Stomach (tissue), 9 donors: Measurements from ENCODE around the gene KLHDC7B. TPM values are rescaled to one million over a fixed set of nuclear protein-coding genes. Genes with fewer than 3 reads are reported as not detected.
A peak's percentile ranks its signal among the peaks of the same experiment; 100 is the strongest.

ENCODE experiments used
- DNase-seq, 2 donors: peaks; one replicate each; pipeline versions ENCODE4 v3.0.0 to v3.0.0-alpha.2; 2013 to 2019
- H3K27ac ChIP-seq, 5 donors: fragments of 200-600 bp in 4 of 5; sonication (generic) in 4 of 5; one replicate each; pipeline ENCODE4 v1.5.1; 2013 to 2019; ENCODE audit warnings: mild to moderate bottlenecking in 1 of 5, moderate library complexity in 1 of 5
- H3K27me3 ChIP-seq, 3 donors: fragments of 200-600 bp; sonication (generic); one replicate each; pipeline ENCODE4 v1.5.1; 2017 to 2019; ENCODE audit warnings: mixed run types in 1 of 3
- H3K36me3 ChIP-seq, 4 donors: fragments of 200-600 bp; sonication (generic); 1 replicate in 3 of 4; 2 replicates in 1 of 4; pipeline ENCODE4 v1.5.1; 2016 to 2019
- H3K4me1 ChIP-seq, 4 donors: fragments of 200-600 bp; sonication (generic); one replicate each; pipeline ENCODE4 v1.5.1; 2016 to 2019
- H3K4me3 ChIP-seq, 4 donors: fragments of 200-600 bp; sonication (generic) in 3 of 4; one replicate each; pipeline ENCODE4 v1.5.1; 2016 to 2019; ENCODE audit warnings: mild to moderate bottlenecking in 1 of 4
- H3K9me3 ChIP-seq, 4 donors: fragments of 200-600 bp; sonication (generic); one replicate each; pipeline ENCODE4 v1.5.1; 2016 to 2019
- EP300 ChIP-seq: sonication (generic); formaldehyde crosslinking; IDR thresholded peaks from one replicate; pipeline ENCODE4 v1.6.1; 2017; ENCODE audit warnings: antibody characterized with exemption
- POLR2A ChIP-seq, 4 donors: fragments of 450-650 bp; IDR thresholded peaks; one replicate each; pipeline ENCODE4 v1.6.1; 2016; ENCODE audit warnings: antibody characterized with exemption in 4 of 4, control low read depth in 2 of 4, mild to moderate bottlenecking in 1 of 4, moderate library complexity in 1 of 4
- POLR2AphosphoS5 ChIP-seq, 3 donors: sonication (generic); formaldehyde crosslinking; IDR thresholded peaks; one replicate each; pipeline ENCODE4 v1.6.1; 2016; ENCODE audit warnings: antibody characterized with exemption in 3 of 3
- WGBS, 5 donors: extraction: QIAGEN DNeasy Blood & Tissue Kit in 3 of 5; methylation state at CpG; one replicate each; pipeline versions ENCODE4 v1.1.5 to v1.1.7; 2013 to 2018; 5-methylcytosine and 5-hydroxymethylcytosine counted together
- intact Hi-C: fragments of 100-400 bp; cut with DNase I; formaldehyde crosslinking; loops from one replicate; pipeline ENCODE4 v1.15.1; 2023; ENCODE audit warnings: low total_unique reads
- polyA plus RNA-seq, 3 donors: library from polyadenylated mRNA; stranded (reverse); fragments of 200-250 nt; gene quantifications; one replicate each; pipeline ENCODE4 v1.2.3, GENCODE V29; 2013
- total RNA-seq, 5 donors: library from RNA; depleted of rRNA; stranded (reverse); fragments of >200 nt; gene quantifications; one replicate each; pipeline versions ENCODE4 v1.1.0 to v1.2.3, GENCODE V29; 2014 to 2016
- TF ChIP-seq, protein P1 (sequence below), 7 experiments: fragments of 450-650 bp in 4 of 7; fragments of 200-600 bp in 3 of 7; sonication (generic) in 3 of 7; IDR thresholded peaks; one replicate each; pipeline ENCODE4 v1.5.1; 2016 to 2019; ENCODE audit warnings: antibody characterized with exemption in 7 of 7, control low read depth in 2 of 7, mild to moderate bottlenecking in 1 of 7
- donor health status: healthy with polysubstance abuse.
- donor health status: Bipolar disorder and iron deficiency.
- donor health status: healthy.

The KLHDC7B gene
- total and polyA plus RNA-seq, 8 donors = 0.25 to 0.46 TPM; not detected in 6

GRCh38 chr22:50564289-50564688 lies 18.6 kb downstream of the KLHDC7B start:
- no peaks in the 10 kb centered on the region for H3K9me3 ChIP-seq
- peak overlapping the region in 1 of 4 donors; percentile 67 for H3K4me3 ChIP-seq
- TF ChIP-seq POLR2AphosphoS5 (IDR thresholded peaks at IDR 0.05) (no peak), POLR2A (IDR thresholded peaks at IDR 0.05) (no peak), EP300 (no peak)
- TF ChIP-seq, protein P1, sequence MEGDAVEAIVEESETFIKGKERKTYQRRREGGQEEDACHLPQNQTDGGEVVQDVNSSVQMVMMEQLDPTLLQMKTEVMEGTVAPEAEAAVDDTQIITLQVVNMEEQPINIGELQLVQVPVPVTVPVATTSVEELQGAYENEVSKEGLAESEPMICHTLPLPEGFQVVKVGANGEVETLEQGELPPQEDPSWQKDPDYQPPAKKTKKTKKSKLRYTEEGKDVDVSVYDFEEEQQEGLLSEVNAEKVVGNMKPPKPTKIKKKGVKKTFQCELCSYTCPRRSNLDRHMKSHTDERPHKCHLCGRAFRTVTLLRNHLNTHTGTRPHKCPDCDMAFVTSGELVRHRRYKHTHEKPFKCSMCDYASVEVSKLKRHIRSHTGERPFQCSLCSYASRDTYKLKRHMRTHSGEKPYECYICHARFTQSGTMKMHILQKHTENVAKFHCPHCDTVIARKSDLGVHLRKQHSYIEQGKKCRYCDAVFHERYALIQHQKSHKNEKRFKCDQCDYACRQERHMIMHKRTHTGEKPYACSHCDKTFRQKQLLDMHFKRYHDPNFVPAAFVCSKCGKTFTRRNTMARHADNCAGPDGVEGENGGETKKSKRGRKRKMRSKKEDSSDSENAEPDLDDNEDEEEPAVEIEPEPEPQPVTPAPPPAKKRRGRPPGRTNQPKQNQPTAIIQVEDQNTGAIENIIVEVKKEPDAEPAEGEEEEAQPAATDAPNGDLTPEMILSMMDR (IDR thresholded peaks at IDR 0.05) = no peak
- H3K36me3 ChIP-seq = peaks cover 0 to 4% (median 0%) of the 10 kb centered on the region in 4 donors
- intact Hi-C loops = no loop called here
- WGBS, 5 donors = 84 to 92% (median 89%) methylated on average over 11 of the region's 11 CpGs
- DNase-seq = no peak
- H3K27ac ChIP-seq = peak overlapping the region in 3 of 5 donors; percentile 85 to 94 (median 86)
- no peaks in the 10 kb centered on the region for H3K27me3 ChIP-seq
- peaks cover 8 to 29% (median 22%) of the 10 kb centered on the region in 4 donors for H3K4me1 ChIP-seq

DNA sequence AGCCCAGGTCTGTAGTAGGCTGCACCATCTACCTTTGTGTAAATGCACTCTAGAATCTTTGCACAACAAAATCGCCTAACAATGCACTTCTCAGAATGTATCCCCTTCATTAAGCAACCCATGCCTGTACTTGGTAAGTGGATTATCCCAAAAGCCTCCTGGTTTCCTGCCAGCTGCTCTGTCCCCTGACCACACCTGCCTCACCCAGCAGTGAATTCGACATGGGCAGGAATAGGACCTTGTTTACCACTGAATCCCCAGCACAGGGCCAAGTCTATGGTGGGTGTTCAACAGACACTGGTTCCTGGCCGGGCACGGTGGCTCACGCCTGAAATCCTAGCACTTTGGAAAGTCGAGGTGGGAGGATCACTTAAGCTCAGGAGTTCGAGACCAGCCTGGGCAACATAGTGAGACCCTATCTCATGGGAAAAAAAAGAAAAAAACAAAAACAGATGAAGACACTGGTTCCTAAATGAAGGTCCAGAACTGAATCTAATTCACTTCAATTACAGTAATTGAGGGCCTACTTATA lies 22.1 kb downstream of the KLHDC7B start:
- peaks cover 3 to 31% (median 22%) of the 10 kb centered on the region in 4 donors for H3K36me3 ChIP-seq
- no peak for DNase-seq
- no peak for TF ChIP-seq POLR2A (IDR thresholded peaks at IDR 0.05)
- TF ChIP-seq, protein P1 (IDR thresholded peaks at IDR 0.05) = no peak
- TF ChIP-seq EP300 = no peak
- no peak for TF ChIP-seq POLR2AphosphoS5 (IDR thresholded peaks at IDR 0.05)
- no peaks in the 10 kb centered on the region for H3K9me3 ChIP-seq
- H3K27me3 ChIP-seq = no peaks in the 10 kb centered on the region
- WGBS, 5 donors = 86 to 96% (median 93%) methylated on average over 7 of the region's 7 CpGs
- H3K4me1 ChIP-seq = peaks cover 14 to 56% (median 29%) of the 10 kb centered on the region in 4 donors
- no peak overlapping the region for H3K4me3 ChIP-seq
- intact Hi-C loops = no loop called here
- H3K27ac ChIP-seq = peak overlapping the region in 4 of 5 donors; percentile 66 to 79 (median 77)

- DNase-seq = peak; percentile 68 to 90
- Histone ChIP-seq H3K27ac (peak overlapping the region; percentile 66 to 79 (median 76)), H3K4me1 (peaks cover 9 to 48% (median 24%) of the 10 kb centered on the region in 4 donors), H3K36me3 (peaks cover 3 to 40% (median 26%) of the 10 kb centered on the region in 4 donors), H3K27me3 (no peaks in the 10 kb centered on the region), H3K4me3 (no peak overlapping the region), H3K9me3 (no peaks in the 10 kb centered on the region)
- intact Hi-C loops = no loop called here
- TF ChIP-seq POLR2AphosphoS5 (IDR thresholded peaks at IDR 0.05) (peak in 2 of 3 donors; percentile 41 to 46), EP300 (no peak), POLR2A (IDR thresholded peaks at IDR 0.05) (no peak)
- TF ChIP-seq, protein P1 (IDR thresholded peaks at IDR 0.05) = no peak
- WGBS, 5 donors = 49 to 69% (median 53%) methylated on average over 5 to 7 of the region's 7 CpGs
Observed at GRCh38 chr22:50568626-50569025, 22.9 kb downstream of the KLHDC7B start.

- H3K27ac ChIP-seq = peak overlapping the region; percentile 66 to 79 (median 76)
- 36 to 55% (median 44%) methylated on average over 8 of the region's 8 CpGs for WGBS, 5 donors
Observed at GRCh38 chr22:50569041-50569459, 23.4 kb downstream of the KLHDC7B start.

More at GRCh38 chr22:50569041-50569459, 23.4 kb downstream of the KLHDC7B start:
- Histone ChIP-seq H3K4me1 (peaks cover 5 to 43% (median 20%) of the 10 kb centered on the region in 4 donors), H3K27me3 (no peaks in the 10 kb centered on the region), H3K9me3 (no peaks in the 10 kb centered on the region), H3K36me3 (peaks cover 3 to 44% (median 28%) of the 10 kb centered on the region in 4 donors), H3K4me3 (no peak overlapping the region)
- intact Hi-C loops = no loop called here
- peak; percentile 74 to 82 for DNase-seq
- TF ChIP-seq, protein P1 (IDR thresholded peaks at IDR 0.05) = no peak
- TF ChIP-seq POLR2AphosphoS5 (IDR thresholded peaks at IDR 0.05) = peak in 1 of 3 donors; percentile 33
- no peak for TF ChIP-seq EP300
- no peak for TF ChIP-seq POLR2A (IDR thresholded peaks at IDR 0.05)
